Nephron (organoid): ENCODE measurements around the gene KLHL17.
A peak's percentile ranks its signal among the peaks of the same experiment; 100 is the strongest.

Experiments
- H3K27ac Mint-ChIP-seq, 3 experiments: 2 replicates each; pipeline ENCODE4 v1.8.0; 2020; ENCODE audit warnings: mixed read lengths in 3 of 3, mild to moderate bottlenecking in 2 of 3, moderate library complexity in 1 of 3
- H3K27me3 Mint-ChIP-seq: 2 replicates; pipeline ENCODE4 v1.8.0; 2021; ENCODE audit warnings: low read depth, mild to moderate bottlenecking, moderate library complexity, mixed read lengths
- H3K36me3 Mint-ChIP-seq: 2 replicates; pipeline ENCODE4 v1.8.0; 2020; ENCODE audit warnings: low read depth, mixed read lengths
- H3K4me1 Mint-ChIP-seq: 2 replicates; pipeline ENCODE4 v1.8.0; 2020; ENCODE audit warnings: mixed read lengths
- H3K4me3 Mint-ChIP-seq, 3 experiments: 2 replicates each; pipeline ENCODE4 v1.8.0; 2020; ENCODE audit warnings: mild to moderate bottlenecking in 3 of 3, mixed read lengths in 3 of 3, moderate library complexity in 2 of 3
- H3K9me3 Mint-ChIP-seq: 2 replicates; pipeline ENCODE4 v1.8.0; 2020; ENCODE audit warnings: mixed read lengths
- CTCF ChIP-seq, 3 experiments: fragments of 200-600 bp; sonication (generic); IDR thresholded peaks; one replicate each; pipeline ENCODE4 v1.5.0; 2021; ENCODE audit warnings: antibody characterized with exemption in 3 of 3; ENCODE audit not compliant: unreplicated experiment in 3 of 3

KLHL17 gene

GRCh38 chr1:947958-948357, 12.4 kb upstream of the KLHL17 start:
- peaks cover 55% of the 10 kb centered on the region for H3K36me3 Mint-ChIP-seq
- H3K27me3 Mint-ChIP-seq = peaks cover 3% of the 10 kb centered on the region
- H3K4me1 Mint-ChIP-seq = peaks cover 24% of the 10 kb centered on the region
- H3K4me3 Mint-ChIP-seq = no peak overlapping the region
- no peak overlapping the region for H3K27ac Mint-ChIP-seq
- H3K9me3 Mint-ChIP-seq = no peaks in the 10 kb centered on the region
- no peak for TF ChIP-seq CTCF (IDR thresholded peaks at IDR 0.05; ENCODE audit: unreplicated experiment in 3 of 3)

- Mint-ChIP-seq H3K36me3 (peaks cover 59% of the 10 kb centered on the region), H3K27me3 (no peaks in the 10 kb centered on the region), H3K27ac (no peak overlapping the region), H3K9me3 (no peaks in the 10 kb centered on the region), H3K4me1 (peaks cover 10% of the 10 kb centered on the region), H3K4me3 (no peak overlapping the region)
- no peak for TF ChIP-seq CTCF (IDR thresholded peaks at IDR 0.05; ENCODE audit: unreplicated experiment in 3 of 3)
These were observed 10.1 kb upstream of the KLHL17 start for GRCh38 chr1:950268-950667.

- H3K9me3 Mint-ChIP-seq = no peaks in the 10 kb centered on the region
- no peak overlapping the region for H3K4me3 Mint-ChIP-seq
- H3K27me3 Mint-ChIP-seq = no peaks in the 10 kb centered on the region
- H3K27ac Mint-ChIP-seq = no peak overlapping the region
- peaks cover 5% of the 10 kb centered on the region for H3K4me1 Mint-ChIP-seq
- H3K36me3 Mint-ChIP-seq = peaks cover 57% of the 10 kb centered on the region
- no peak for TF ChIP-seq CTCF (IDR thresholded peaks at IDR 0.05; ENCODE audit: unreplicated experiment in 3 of 3)
These were observed 9.5 kb upstream of the KLHL17 start for GRCh38 chr1:950881-951280.

GRCh38 chr1:951364-951763, 9.0 kb upstream of the KLHL17 start:
- H3K36me3 Mint-ChIP-seq = peaks cover 55% of the 10 kb centered on the region
- peak overlapping the region in 1 of 3 experiments; percentile 71 for H3K4me3 Mint-ChIP-seq
- H3K27me3 Mint-ChIP-seq = no peaks in the 10 kb centered on the region
- no peaks in the 10 kb centered on the region for H3K9me3 Mint-ChIP-seq
- TF ChIP-seq CTCF (IDR thresholded peaks at IDR 0.05; ENCODE audit: unreplicated experiment in 3 of 3) = peak; percentile 24 to 38 (median 27)
- H3K27ac Mint-ChIP-seq = no peak overlapping the region
- H3K4me1 Mint-ChIP-seq = peaks cover 5% of the 10 kb centered on the region

GRCh38 chr1:952201-952600, 8.2 kb upstream of the KLHL17 start:
- TF ChIP-seq CTCF (IDR thresholded peaks at IDR 0.05; ENCODE audit: unreplicated experiment in 3 of 3) = no peak
- Mint-ChIP-seq H3K36me3 (peaks cover 50% of the 10 kb centered on the region), H3K4me1 (peaks cover 5% of the 10 kb centered on the region), H3K27ac (no peak overlapping the region), H3K9me3 (no peaks in the 10 kb centered on the region), H3K27me3 (no peaks in the 10 kb centered on the region), H3K4me3 (no peak overlapping the region)

GRCh38 chr1:952603-953002, 7.8 kb upstream of the KLHL17 start:
- peaks cover 51% of the 10 kb centered on the region for H3K36me3 Mint-ChIP-seq
- no peaks in the 10 kb centered on the region for H3K27me3 Mint-ChIP-seq
- H3K9me3 Mint-ChIP-seq = no peaks in the 10 kb centered on the region
- no peak overlapping the region for H3K4me3 Mint-ChIP-seq
- H3K4me1 Mint-ChIP-seq = peaks cover 8% of the 10 kb centered on the region
- no peak overlapping the region for H3K27ac Mint-ChIP-seq
- TF ChIP-seq CTCF (IDR thresholded peaks at IDR 0.05; ENCODE audit: unreplicated experiment in 3 of 3) = no peak
